HG03354 (cell line): ENCODE results near the gene NFATC2.

ENCODE experiments used
- ATAC-seq: cut with Tn5 transposase; IDR thresholded peaks from one replicate; pipeline ENCODE4 v1.9.1; 2021; ENCODE audit warnings: mild to moderate bottlenecking; ENCODE audit not compliant: unreplicated experiment, poor library complexity, severe bottlenecking

The NFATC2 gene

DNA sequence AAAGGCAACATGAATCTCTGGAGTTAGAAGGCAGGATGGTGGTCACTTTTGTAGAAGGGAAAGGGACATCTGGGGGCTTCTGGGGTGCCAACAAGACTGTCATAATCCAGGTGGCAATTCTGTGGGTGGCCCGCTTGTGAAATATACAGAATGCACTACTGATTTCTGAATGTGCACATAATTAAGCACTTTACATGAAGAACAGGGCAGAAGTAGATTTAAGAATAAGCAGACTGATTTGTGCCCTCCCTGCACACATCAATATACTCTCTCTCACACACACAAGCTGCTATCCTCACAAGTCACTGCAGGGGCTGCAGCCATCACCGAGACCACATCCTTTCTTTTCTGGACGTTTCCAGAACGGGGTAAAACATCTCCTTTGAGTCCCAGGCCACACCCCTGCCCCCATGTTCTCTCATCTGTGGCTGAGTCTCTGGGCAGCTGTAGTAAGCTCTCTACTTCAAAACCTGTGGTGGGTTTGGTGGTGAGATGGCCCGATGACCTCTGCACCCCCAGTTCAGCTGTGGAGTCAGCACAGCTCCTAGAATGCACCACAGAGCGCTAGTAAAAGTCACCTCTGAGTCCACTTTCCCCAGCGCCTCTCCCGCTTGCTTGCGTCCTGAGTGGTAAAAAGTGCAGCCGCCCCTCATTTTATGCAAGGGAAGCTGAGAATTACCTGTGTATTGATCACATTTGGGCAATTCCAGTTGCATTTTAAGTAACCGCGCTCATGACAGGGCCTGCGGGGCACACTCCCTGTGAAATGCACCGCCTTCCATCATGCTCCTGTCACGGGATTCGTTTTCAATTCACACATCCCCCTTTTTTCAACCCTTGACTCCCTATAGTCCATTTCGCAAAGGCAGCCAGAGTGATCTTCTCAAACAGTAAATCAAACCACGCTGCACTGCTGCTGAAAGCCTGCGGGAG is 115.5 kb downstream of the NFATC2 start:
- no peak for ATAC-seq

DNA sequence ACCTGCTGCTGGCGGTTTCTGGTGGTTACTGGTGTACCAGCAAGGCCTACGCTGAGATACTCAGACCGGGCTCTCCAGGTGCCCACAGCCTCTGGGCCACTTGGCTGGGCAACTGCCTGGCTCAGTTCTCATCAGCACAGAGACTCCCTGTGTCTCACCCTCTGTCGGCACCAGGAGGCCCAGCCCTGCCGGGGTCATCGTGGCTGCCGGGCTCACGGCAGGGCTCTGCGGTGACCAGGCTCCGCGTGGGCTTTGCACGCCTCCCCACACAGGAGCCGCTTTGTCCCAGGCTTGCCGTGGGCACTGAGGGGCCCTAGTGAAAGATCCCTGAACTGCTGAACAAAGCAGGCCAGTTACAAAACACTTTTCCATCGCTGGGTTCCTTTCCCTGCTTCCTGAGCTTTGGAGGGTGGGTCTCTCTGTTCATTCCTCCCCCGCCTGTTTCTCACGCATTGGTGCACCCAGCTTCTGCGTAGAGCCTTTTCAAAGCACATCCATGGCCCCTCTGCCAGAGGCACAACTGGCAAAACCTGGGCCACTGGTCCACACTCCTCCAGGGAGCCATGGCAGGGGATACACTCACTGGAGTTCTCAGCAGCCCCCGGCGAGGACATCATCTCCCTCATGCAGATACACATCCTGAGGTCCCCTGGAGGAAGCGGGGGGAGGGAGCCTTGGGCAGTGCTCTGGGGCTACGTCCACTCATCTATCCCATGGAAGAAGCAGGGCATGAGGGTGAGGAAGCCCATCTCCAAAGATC is 117.0 kb downstream of the NFATC2 start:
- no peak for ATAC-seq

GRCh38 chr20:51424270-51425117 is 118.0 kb downstream of the NFATC2 start:
- no peak for ATAC-seq

GRCh38 chr20:51423810-51424209 is 118.7 kb downstream of the NFATC2 start:
- ATAC-seq = no peak

DNA sequence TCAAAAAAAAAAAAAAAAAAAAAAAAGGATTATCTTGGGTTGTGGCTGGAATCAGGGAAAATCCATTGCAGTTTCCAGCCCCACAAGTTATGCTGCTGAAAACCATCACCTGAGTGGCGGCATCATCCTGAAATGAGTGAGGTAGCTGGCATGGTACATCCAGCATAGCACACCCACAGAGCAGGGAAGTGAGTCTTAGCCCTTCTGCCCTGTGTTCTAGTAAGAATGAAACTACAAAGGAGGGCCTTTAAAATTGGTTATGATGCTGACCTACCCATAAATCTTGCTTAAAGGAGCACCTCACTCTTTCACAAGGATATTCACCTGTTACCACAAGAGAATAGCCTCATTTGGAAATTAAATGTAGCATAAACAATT is 119.2 kb downstream of the NFATC2 start:
- ATAC-seq = peak; percentile 62

- ATAC-seq = no peak
Observed at GRCh38 chr20:51422514-51423289, 119.8 kb downstream of the NFATC2 start.

DNA sequence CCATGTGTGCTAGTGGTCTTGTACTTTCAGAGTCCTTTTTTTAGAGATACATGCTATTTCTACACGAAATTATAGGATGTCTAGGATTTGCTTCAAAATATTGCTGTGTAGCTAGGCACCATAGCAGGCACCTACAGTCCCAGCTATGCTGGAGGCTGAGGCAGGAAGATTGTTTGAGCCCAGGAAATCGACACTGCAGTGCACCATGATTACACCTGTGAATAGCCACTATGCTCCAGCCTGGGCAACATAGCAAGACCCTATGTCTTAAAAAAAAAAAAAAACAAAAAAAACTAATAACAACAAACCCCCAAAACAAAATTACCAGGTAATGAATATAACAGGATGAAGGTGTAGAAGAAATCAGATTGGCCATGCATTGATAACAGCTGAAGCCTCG is 121.7 kb downstream of the NFATC2 start:
- no peak for ATAC-seq

DNA sequence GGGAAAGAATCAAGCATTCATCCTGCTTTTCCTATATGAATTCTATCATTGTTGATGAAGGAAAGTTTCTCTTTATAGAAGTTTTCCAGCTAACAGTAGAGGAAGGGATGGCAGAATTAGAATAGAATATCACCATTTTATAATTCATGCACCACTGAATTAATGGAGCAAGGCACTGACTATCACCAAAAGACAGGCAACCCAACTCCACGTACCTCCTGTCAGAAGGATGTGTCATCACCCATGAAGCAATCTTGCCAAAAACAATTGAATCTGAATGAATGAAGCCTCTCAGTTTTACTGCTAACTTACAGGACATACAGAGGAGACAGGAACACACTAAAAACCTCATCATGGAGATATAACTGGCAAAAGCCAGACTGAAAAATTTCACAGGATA is 122.4 kb downstream of the NFATC2 start:
- no peak for ATAC-seq

GRCh38 chr20:51419646-51420045 is 122.9 kb downstream of the NFATC2 start:
- ATAC-seq = no peak

GRCh38 chr20:51419231-51419630 is 123.3 kb downstream of the NFATC2 start:
- no peak for ATAC-seq

DNA sequence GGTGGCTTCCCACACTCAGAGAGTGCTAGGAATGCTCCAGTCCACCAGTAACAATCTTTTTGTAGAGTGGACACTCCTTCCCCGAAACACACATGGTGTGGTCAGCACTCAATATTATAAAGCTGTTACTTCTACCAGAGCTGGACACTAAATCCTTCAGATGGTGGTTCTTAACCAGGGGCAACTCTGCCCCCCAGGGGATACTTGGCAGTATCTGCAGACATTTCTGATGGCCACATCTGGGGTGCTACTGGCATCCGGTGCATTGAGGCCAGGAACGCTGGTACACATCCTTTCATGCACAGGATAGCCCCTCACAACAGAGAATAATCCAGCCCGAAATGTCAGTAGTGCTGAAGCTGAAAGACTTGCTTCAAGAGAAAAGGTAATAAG is 124.4 kb downstream of the NFATC2 start:
- no peak for ATAC-seq

- no peak for ATAC-seq
Observed at GRCh38 chr20:51417250-51418136, 125.0 kb downstream of the NFATC2 start.

DNA sequence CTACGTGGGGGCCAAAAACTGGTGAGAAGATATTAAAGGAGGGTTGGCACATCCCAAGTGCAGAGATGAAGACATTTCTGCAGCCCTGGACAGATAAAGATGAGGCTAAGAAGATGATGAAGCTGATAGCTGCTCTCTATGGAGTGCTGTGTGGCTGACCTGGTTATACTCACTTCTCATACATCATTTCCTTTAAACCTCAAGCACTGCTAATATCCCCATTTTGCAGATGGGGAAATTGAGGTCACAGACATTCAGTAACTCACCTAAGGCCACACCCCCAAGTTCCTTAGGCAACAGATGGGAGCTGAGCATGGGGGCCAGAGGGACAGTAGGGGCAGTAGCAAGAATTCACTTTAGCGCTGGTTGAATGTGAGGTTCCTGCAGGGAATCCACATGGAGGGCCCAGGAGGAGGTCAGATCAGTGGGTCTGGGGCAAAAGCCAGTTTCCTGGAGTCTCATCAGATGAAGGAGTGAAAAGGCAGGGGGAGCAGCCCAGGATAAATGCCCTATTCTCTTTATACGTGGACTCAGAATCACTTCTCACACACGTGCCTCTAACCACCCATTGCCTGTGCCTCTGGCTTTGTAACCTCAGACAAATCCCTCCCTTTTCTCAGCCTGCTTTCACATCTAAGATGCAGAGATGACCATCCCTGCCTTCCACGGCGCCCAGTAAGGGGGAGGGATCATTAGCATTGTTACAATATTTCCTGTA is 125.8 kb downstream of the NFATC2 start:
- no peak for ATAC-seq

GRCh38 chr20:51413857-51414256 is 128.7 kb downstream of the NFATC2 start:
- ATAC-seq = no peak

- no peak for ATAC-seq
Observed at GRCh38 chr20:51412951-51413481, 129.5 kb downstream of the NFATC2 start.

DNA sequence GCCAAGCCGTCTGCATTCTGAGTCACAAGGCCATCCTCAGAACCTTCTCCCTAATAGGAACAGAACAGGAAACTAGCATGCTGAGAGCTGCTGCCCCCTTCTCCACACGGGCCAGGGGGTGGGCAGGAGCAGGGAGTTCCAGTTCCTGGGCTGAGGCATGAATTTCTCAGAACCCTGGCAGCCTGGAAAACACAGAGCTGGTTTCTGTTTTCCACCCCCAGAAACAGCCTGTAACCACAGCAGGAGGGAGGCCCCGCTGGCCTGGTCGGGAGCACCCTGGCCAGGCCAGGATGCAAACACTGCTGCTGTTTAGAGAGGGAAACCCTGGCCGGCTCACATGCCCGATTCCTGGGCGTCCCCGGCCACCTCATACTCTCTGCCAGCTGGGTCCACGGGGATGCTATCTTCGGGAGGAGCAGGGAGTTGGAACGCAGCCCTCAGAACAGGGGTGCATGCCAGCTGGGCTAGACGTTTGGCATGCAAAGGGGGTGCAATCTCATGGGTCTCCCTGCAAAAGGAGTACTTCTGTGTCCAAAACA is 130.1 kb downstream of the NFATC2 start:
- no peak for ATAC-seq

GRCh38 chr20:51411870-51412269 is 130.6 kb downstream of the NFATC2 start:
- no peak for ATAC-seq
